ENCODE results near the gene PBXIP1. TPM values are rescaled to one million over a fixed set of nuclear protein-coding genes. Genes with fewer than 3 reads are reported as not detected.

Gene PBXIP1
- total and polyA plus RNA-seq, 4 donors, result 3.8 to 42.8 (median 20.5) TPM

DNA sequence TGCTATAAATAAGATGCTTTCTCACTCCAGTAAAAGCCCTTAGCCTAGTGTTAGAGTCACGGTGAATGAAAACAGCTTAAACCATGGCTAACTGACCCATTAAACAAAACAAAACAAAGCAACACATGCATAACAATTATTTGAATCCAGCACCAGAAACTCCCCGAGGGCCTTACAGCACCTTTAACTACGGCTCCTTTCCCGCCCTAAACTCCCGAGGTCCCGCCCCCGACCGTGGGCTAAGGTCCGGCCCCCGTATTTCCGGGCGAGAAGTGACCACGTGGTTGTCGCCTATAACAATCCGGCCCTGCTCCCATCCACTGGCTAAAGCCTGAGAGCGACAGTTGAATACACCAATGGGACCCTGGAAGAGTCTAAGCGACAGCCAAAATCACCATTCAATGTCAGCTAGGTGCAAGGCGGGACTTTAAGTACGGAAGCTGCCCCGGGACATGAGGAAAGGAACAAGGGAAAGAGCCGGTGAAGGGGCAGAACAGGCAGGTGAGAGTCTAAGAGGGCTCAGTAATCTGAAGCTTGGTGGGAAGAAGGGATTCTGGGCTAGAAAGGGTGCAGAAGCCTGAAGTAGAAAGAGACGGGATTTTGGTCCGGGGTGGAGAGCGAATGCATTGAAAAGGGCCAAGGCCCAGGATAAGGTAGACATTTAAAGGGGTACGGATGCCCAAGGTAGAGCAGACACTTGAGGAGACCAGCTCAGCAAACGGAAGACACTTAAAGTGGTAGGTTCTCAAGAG lies 27.2 kb upstream of the PBXIP1 start, which contains the start of gene FLAD1:
Gene FLAD1, plus strand, starts transcription at position 448 of the 752 bp plus-strand sequence. CDS start 351 bp downstream, outside the sequence.
- no peaks in the 10 kb centered on the region for H3K9me3 ChIP-seq (ENCODE audit: control insufficient read depth in 4 of 4, low read length in 3 of 4)
- DNase-seq (ENCODE audit: low spot score), result peak; percentile 92
- H3K9ac ChIP-seq (ENCODE audit: low read depth in 1 of 2, low read length in 2 of 2), result peak within 1 kb of the TSS; percentile 80 to 94
- peak; percentile 74 for TF ChIP-seq YY1 (IDR thresholded peaks at IDR 0.05)
- TF ChIP-seq, protein P1, sequence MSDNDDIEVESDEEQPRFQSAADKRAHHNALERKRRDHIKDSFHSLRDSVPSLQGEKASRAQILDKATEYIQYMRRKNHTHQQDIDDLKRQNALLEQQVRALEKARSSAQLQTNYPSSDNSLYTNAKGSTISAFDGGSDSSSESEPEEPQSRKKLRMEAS (IDR thresholded peaks at IDR 0.05), result peak; percentile 88
- TF ChIP-seq RAD21 (IDR thresholded peaks at IDR 0.05), result peak; percentile 30 to 55
- TF ChIP-seq, protein P2, sequence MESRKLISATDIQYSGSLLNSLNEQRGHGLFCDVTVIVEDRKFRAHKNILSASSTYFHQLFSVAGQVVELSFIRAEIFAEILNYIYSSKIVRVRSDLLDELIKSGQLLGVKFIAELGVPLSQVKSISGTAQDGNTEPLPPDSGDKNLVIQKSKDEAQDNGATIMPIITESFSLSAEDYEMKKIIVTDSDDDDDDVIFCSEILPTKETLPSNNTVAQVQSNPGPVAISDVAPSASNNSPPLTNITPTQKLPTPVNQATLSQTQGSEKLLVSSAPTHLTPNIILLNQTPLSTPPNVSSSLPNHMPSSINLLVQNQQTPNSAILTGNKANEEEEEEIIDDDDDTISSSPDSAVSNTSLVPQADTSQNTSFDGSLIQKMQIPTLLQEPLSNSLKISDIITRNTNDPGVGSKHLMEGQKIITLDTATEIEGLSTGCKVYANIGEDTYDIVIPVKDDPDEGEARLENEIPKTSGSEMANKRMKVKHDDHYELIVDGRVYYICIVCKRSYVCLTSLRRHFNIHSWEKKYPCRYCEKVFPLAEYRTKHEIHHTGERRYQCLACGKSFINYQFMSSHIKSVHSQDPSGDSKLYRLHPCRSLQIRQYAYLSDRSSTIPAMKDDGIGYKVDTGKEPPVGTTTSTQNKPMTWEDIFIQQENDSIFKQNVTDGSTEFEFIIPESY (IDR thresholded peaks at IDR 0.05), result peak; percentile 97
- peak; percentile 84 to 97 for TF ChIP-seq GABPA (IDR thresholded peaks at IDR 0.05 in 1 of 2, conservative IDR thresholded peaks at IDR 0.05 in 1 of 2)
- TF ChIP-seq HNF4G (IDR thresholded peaks at IDR 0.05), result no peak
- peak; percentile 31 to 56 for TF ChIP-seq RXRA (IDR thresholded peaks at IDR 0.05)
- TF ChIP-seq CTCF (IDR thresholded peaks at IDR 0.05; ENCODE audit: low read depth, low read length, missing input control), result peak; percentile 1
- TF ChIP-seq JUND (IDR thresholded peaks at IDR 0.05), result no peak
- peak; percentile 52 to 55 for TF ChIP-seq HNF4A (conservative IDR thresholded peaks at IDR 0.05)
- TF ChIP-seq SP1 (IDR thresholded peaks at IDR 0.05), result peak; percentile 99
- TF ChIP-seq ATF3 (IDR thresholded peaks at IDR 0.05), result no peak
- no peak for TF ChIP-seq NR2F2 (IDR thresholded peaks at IDR 0.05)
- TF ChIP-seq TAF1 (conservative IDR thresholded peaks at IDR 0.05), result no peak
- TF ChIP-seq FOXA2 (IDR thresholded peaks at IDR 0.05), result no peak
- TF ChIP-seq REST (IDR thresholded peaks at IDR 0.05), result peak; percentile 35
- peak; percentile 50 to 70 for TF ChIP-seq EGR1 (IDR thresholded peaks at IDR 0.05; ENCODE audit: low read depth in 2 of 2)
- peaks cover 3 to 29% (median 18%) of the 10 kb centered on the region in 4 donors for H3K4me1 ChIP-seq (ENCODE audit: control insufficient read depth in 4 of 4, insufficient read depth in 4 of 4, low read length in 3 of 4)
- H3K4me3 ChIP-seq (ENCODE audit: low read depth in 1 of 3, low read length in 3 of 3), result peak within 1 kb of the TSS; percentile 87 to 97 (median 88)
- H3K27ac ChIP-seq (ENCODE audit: low read depth in 1 of 2, low read length in 2 of 2), result peak within 1 kb of the TSS; percentile 23 to 69
- H3K27me3 ChIP-seq (ENCODE audit: control insufficient read depth in 4 of 4, insufficient read depth in 4 of 4, low read length in 3 of 4), result no peaks in the 10 kb centered on the region
- WGBS, result 1% methylated on average over 26 of the region's 26 CpGs
- peaks cover 0 to 10% (median 3%) of the 10 kb centered on the region in 4 donors for H3K36me3 ChIP-seq (ENCODE audit: control insufficient read depth in 4 of 4, insufficient read depth in 3 of 4, low read depth in 1 of 4, low read length in 3 of 4)

All from liver (tissue), 9 donors.